NCI-H345 (cell line): Measurements from ENCODE around the gene ST7L.
A peak's percentile ranks its signal among the peaks of the same experiment; 100 is the strongest.

Experiments used
- DNase-seq: peaks from one replicate; lab custom pipeline; 2025; lab: John Stamatoyannopoulos, UW

Gene ST7L

DNA sequence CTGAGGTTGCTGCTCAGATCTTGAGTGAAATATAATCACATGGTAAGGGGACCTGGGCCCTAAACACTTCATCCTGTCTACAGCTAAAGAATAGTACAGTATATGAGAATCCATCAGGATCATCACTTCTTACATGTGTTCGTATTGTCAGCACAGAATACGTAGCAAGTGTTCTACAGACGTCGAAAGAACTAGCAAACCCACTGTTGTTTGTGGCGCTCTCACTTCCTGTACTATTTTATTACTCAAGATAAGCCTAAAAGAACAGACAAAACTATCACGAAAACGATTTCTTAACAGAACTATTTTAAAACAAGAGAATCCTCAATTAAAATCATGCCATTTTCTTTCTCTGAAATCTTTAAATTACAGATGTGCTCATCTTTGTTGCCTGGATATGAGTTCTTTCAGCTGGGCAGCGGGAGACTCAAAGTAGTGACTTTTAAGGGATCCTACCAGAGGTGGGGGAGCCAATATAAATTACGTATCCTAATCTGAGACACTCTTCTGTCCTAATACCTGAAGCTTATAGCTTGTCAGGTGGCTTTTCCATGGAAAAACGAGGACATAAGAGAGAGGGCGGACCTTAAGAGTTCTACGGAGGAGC, 724 bp downstream of the ST7L start:
- no peak for DNase-seq

DNA sequence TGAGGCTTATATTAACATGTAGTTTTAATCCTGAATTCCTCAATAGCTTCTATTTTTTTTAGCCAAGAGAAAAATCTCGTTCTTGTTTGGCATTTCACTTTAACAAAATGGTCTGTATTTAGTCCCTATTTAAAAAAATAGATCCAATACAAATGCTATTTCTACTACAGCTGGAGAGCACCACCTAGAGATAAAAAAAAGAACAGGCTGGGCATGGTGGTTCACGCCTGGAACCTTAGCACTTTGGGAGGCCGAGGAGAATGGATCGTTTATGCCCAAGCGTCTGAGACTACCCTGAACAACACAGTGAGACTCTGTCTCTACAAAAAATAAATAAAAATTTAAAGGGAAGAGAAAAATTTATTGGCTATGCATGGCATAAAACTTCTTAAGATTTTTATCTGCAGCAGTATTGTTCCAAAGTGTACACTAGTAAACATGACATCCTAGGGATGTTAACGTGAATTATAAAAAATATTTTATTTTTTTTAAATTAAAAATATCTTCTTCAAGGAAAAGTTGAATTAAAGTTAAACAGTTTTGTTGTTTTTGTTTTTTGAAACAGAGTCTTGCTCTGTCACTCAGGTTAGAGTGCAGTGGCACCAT, 4.4 kb downstream of the ST7L start:
- peak; percentile 3 for DNase-seq

DNA sequence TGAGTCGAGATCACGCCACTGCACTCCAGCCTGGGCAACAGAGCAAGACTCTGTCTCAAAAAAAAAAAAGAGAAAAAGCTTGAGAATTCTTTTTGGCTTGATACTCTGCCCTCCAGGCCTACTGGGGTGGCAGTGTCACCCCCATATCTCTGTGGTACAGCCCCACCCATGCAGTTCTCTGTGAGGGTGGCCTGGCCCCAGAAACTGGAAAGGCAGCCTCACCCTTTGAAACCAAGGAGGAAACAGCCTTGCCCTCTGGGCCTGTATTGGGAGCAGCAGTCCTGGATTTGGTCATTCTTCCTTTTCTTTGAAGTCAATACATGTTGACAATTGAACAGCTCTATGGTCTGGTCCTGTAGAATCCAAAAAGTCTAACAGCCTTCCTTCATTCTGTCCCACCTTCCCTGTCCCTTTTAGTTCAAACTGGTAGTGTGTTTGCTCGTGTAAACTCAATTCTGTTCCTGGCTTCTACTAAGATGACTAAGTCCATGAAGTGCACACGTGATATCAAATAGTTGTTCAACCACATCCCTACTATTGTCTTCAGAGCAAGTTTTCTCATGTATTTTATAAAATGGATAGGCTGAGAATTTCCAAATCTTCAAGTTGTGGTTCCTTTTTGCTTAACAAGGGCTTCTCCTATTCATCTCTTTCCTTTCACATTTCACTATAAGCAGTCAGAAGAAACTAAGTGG, 13.2 kb downstream of the ST7L start:
- DNase-seq, result no peak

DNA sequence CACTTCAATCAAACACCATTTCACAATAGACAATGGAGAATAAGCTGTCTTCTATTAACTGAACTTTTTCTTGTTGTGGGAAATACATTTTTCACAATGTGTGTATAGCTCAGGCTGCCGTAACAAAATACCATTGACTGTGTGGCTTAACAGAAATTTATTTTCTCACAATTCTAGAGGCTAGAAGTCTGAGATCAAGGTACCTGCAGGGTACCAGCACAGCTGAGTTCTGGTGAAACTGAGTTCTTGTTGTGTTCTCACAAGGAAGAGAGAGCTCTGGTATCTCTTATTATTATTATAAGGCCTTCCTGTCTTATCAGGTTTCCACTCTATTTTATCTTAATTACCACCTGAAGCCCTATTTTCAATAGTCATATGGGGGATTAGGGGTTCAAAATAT, 15.4 kb downstream of the ST7L start:
- DNase-seq, result no peak

- no peak for DNase-seq
Measured at GRCh38 chr1:112603012-112603411, 15.9 kb downstream of the ST7L start.

DNA sequence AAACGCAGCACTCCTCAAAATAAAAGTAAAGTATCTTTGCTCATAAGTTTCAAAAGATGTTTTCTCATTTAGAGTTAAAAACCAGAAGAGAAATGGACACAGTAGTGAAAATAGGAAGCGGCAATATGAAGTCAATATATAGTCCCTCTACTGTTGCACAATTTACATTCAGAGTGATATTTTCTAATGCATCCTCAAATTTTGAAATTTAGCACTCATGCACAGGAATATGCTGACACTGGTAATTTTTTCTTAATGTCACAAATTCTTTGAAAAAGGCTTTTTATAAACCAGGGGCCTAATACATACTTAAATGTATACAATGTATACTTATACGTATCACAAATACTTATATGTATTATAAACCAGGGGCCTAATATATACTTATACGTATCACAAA, 19.5 kb downstream of the ST7L start:
- no peak for DNase-seq

DNA sequence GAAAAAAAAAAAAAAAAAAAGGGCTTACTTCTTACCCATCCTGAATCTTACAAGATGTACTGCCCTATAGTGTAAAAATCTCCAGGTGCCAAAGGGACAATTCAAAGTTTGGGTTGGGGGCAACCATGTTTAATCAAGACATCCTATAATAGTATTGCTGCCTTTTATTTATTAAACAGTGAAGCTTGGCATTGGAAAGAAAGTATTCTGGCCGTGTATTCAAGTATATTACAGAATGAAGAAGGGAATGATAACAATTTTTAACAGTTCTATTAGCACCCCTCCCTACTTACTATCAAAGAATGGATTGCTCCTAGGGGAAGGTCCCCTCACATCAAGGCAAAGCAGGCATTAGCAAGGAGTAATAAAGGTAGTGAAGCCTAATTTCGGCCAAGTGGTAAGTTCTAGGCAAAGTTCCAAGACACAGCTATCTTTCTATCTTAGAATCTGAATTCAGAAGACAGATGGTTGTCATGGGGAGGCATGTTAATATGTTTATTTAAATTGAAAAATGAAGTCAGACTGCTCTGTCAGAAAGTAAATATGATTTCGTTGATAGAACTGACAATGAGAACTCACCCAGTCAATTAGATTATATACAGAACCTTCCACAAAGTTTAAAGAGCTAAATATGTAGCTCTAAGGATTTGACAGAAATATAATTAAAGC, 24.6 kb downstream of the ST7L start:
- no peak for DNase-seq

DNA sequence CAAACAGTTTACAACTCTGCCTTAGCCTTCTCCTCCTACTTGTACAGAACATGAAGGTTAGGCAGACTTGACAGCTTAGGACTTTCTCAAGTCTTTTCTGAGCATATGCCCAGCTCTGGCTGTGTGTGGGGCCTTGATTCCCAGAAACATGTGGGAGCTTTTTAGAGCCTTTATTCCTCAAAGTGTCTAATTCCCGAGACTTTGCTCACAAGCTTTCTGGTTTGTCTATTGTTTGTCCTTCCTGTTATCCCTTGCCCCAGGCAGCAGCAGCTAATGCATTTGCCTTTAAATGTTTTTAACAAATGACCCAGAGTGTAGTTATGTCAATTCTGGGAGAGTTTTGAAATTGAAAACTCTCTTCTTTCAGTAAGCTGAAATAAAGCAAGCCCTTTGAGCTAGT, 29.2 kb downstream of the ST7L start:
- no peak for DNase-seq

GRCh38 chr1:112583366-112583765, 35.6 kb downstream of the ST7L start:
- DNase-seq, result no peak

GRCh38 chr1:112581586-112582192, 37.3 kb downstream of the ST7L start:
- DNase-seq, result no peak

GRCh38 chr1:112579801-112580510, 39.0 kb downstream of the ST7L start:
- no peak for DNase-seq

- DNase-seq, result no peak
Measured at GRCh38 chr1:112576240-112576639, 42.7 kb downstream of the ST7L start.

GRCh38 chr1:112575154-112575804, 43.7 kb downstream of the ST7L start:
- DNase-seq, result no peak

DNA sequence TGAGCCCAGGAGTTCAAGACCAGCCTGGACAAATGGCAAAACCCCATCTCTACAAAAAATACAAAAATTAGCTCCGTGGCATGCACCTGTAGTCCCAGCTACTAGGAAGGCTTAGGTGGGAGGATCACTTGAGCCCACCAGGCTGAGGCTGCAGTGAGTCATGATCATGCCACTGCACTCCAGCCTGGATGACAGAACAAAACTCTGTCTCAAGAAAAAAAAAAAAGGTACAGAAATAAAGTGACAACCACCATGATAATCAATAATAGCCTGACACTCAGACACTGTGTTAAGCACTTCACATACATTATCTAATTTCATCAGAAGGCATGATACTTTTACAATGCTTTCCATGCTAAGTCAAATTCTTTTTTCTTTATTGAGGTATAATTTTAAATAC, 53.1 kb downstream of the ST7L start:
- DNase-seq, result no peak

- no peak for DNase-seq
Measured at GRCh38 chr1:112564081-112564480, 54.9 kb downstream of the ST7L start.

- no peak for DNase-seq
Measured at GRCh38 chr1:112563341-112563740, 55.6 kb downstream of the ST7L start.

DNA sequence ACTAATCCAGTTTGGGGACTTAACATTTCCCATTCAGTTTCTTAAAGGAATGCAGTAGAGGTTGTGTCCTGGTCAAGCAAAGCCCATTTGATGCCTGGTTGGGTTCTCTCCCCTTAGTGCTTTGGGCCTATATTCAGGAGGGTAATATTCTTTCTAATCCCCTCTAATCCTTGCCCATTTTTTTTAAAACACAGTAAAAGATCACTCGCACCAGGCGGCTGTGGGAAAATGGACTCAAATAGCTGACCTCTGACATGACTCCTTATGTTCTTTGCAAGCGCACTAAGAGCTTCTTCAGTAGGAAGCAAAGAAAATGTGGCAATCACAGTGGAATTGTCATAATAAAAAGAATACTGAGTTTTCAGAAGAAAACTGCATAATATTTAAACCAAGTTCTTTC, 60.3 kb downstream of the ST7L start:
- no peak for DNase-seq

DNA sequence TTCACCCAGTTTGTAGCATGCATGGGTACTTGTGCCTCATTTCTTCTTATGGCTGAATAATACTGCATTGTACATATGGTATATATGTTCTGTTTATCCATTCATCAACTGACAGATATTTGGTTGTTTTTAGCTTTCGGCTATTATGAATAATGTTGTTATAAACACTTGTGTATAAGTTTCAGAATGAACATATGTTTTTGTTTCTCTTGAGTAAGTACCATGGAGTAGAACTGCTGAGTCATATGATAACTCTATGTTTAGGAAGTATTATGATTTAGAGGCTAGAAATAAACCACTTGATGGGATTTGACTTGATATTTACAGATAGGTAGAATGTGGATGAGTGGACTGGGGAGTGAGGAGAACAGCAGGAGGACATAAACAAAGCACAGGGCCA, 61.6 kb downstream of the ST7L start:
- DNase-seq, result no peak

DNA sequence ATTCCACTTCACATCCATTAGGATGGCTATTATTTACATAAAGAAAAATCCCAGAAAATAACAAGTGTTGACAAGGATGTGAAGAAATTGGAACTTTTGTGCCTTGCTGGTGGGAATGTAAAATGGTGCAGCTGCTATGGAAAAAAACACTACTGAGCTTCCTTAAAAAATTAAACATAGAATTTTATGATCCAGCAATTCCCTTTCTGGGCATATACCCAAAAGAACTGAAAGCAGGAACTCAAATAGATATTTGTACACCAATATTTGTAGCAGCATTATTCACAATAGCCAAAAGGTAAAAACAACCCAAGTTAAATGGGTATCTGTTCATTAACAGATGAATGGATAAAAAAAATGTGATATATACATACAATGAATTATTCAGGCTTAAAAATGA, 64.5 kb downstream of the ST7L start:
- DNase-seq, result no peak

- no peak for DNase-seq
Measured at GRCh38 chr1:112549590-112549989, 69.4 kb downstream of the ST7L start.

GRCh38 chr1:112548547-112548946, 70.4 kb downstream of the ST7L start:
- no peak for DNase-seq

GRCh38 chr1:112546076-112546475, 72.9 kb downstream of the ST7L start:
- no peak for DNase-seq
